NB4 (cell line): ENCODE results near the gene EDC3.

Experiments
- DNase-seq: peaks from one replicate; pipeline ENCODE4 v3.0.0; 2010; ENCODE audit warnings: low read depth
- H3K4me3 ChIP-seq: one replicate; pipeline ENCODE4 v1.5.1; 2011; ENCODE audit warnings: mild to moderate bottlenecking, low read depth, low read length, moderate library complexity
- MYC ChIP-seq: IDR thresholded peaks from 2 replicates; pipeline ENCODE4 v1.6.1; 2011; ENCODE audit warnings: low read depth, low read length
- POLR2A ChIP-seq: IDR thresholded peaks from 2 replicates; pipeline ENCODE4 v1.6.1; 2011; ENCODE audit warnings: mild to moderate bottlenecking; ENCODE audit not compliant: insufficient read length; ENCODE audit errors: extremely low read depth
- TF ChIP-seq, protein P1 (sequence below): IDR thresholded peaks from one replicate; pipeline ENCODE4 v1.5.1; 2012; ENCODE audit warnings: low read depth, low read length
- TF ChIP-seq, protein P2 (sequence below): IDR thresholded peaks from 2 replicates; pipeline ENCODE4 v1.6.1; 2011; ENCODE audit warnings: low read depth, low read length

The EDC3 gene

DNA sequence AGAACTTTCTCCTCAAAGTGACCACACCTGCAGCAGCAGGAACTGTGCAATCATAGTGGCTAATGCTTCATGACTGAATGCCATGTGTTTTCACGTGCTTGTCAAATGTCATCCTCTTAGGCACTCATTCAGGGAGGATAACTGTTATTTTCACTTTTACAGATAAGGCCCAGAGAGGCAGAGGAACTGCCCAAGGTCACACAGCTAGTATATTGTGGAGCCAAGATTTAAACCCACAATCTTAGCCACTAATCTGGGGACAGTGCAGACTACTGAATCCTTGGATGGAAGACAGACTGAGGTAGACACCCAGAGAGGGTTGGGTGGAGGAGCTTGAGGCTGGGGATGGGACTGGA, 90.1 kb downstream of the EDC3 start:
- TF ChIP-seq POLR2A (no peak), MYC (no peak)
- TF ChIP-seq, protein P1, sequence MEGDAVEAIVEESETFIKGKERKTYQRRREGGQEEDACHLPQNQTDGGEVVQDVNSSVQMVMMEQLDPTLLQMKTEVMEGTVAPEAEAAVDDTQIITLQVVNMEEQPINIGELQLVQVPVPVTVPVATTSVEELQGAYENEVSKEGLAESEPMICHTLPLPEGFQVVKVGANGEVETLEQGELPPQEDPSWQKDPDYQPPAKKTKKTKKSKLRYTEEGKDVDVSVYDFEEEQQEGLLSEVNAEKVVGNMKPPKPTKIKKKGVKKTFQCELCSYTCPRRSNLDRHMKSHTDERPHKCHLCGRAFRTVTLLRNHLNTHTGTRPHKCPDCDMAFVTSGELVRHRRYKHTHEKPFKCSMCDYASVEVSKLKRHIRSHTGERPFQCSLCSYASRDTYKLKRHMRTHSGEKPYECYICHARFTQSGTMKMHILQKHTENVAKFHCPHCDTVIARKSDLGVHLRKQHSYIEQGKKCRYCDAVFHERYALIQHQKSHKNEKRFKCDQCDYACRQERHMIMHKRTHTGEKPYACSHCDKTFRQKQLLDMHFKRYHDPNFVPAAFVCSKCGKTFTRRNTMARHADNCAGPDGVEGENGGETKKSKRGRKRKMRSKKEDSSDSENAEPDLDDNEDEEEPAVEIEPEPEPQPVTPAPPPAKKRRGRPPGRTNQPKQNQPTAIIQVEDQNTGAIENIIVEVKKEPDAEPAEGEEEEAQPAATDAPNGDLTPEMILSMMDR: no peak
- TF ChIP-seq, protein P2, sequence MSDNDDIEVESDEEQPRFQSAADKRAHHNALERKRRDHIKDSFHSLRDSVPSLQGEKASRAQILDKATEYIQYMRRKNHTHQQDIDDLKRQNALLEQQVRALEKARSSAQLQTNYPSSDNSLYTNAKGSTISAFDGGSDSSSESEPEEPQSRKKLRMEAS: no peak
- no peak overlapping the region for H3K4me3 ChIP-seq

DNA sequence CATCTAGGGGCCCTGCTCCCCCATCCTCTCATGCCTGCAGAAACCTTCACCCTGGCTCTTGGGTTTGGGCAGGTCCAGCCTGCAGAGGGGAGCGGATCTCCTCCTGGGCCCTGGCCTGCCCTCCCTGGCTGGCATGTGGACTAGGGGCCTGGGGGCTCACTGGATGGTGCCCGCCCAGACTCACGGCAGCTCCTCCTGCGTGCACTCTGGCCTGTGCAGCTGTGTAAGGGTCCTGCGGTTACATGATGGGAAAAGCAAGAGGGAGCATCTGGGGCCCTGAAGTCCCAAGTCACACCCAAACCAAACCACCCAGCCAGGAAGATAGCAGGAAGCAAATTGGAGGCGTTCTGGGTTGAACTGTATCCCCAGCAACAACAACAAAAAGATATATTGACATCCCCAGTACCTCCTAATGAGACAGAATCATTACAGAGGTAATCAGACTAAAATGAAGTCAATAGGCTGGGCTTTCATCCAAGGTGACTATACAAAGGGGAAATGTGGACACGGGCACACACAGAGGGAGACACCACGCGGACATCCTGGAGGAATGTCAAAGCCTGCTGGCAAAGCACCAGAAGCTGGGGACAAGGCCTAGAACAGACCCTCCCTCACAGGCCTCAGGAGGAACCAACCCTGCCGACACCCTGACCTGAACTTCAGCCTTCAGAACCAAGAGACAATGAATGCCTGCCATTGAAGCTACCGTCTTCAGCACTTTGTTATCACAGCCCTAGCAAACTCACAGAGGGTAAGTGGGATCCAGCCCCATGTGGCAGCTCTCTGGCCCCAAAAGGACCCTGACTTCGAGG, 90.6 kb downstream of the EDC3 start:
- no peak for DNase-seq
- TF ChIP-seq, protein P2: no peak
- TF ChIP-seq MYC: no peak
- no peak for TF ChIP-seq POLR2A
- TF ChIP-seq, protein P1: no peak
- no peak overlapping the region for H3K4me3 ChIP-seq

More for the DNA sequence above, 90.1 kb downstream of the EDC3 start:
- no peak for DNase-seq

DNA sequence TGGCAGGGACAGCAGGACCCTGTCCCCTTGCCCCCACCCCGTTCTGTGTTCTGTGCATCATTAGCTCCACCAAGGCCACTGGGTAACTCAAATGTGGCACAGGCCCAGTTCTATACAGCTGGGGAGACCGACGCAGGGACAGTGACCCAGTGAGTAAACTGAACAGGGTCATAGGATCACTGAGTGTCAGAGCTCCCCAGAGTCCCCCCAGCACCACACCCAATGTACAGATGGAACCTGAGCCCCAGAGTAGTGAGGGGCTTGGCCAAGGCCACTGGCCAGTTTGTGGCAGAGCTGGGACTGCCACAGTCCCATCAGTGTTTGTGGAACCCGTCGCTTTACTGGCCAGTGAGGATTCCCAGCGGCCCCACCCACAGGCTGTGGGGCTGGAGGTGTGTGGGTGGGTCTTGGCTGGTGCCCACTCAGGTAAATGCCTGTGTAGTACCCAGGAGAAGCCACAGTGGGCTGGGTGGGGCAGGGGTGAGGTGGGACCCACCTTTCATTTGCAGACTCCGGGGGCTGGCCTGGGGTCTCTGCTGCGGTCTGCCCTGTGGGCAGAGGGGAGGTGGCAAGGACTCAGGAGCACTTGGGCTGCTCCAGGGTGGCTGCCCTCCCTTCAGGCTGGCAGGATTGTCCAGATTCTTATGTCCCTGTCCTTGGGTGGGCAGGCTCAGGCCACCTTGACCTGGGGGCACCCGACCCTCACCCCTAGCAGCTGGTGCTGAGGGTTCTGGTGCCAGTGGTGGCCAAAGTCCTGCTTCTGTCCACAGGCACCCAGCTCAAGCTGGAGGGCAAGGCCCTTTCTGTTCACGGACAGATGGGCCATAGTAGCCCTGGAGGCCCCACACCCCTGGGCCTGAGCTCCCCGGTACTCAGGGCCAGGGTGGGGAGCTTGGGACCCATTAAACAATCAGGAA, 91.8 kb downstream of the EDC3 start:
- TF ChIP-seq, protein P1: no peak
- TF ChIP-seq, protein P2: no peak
- TF ChIP-seq POLR2A (no peak), MYC (no peak)

DNA sequence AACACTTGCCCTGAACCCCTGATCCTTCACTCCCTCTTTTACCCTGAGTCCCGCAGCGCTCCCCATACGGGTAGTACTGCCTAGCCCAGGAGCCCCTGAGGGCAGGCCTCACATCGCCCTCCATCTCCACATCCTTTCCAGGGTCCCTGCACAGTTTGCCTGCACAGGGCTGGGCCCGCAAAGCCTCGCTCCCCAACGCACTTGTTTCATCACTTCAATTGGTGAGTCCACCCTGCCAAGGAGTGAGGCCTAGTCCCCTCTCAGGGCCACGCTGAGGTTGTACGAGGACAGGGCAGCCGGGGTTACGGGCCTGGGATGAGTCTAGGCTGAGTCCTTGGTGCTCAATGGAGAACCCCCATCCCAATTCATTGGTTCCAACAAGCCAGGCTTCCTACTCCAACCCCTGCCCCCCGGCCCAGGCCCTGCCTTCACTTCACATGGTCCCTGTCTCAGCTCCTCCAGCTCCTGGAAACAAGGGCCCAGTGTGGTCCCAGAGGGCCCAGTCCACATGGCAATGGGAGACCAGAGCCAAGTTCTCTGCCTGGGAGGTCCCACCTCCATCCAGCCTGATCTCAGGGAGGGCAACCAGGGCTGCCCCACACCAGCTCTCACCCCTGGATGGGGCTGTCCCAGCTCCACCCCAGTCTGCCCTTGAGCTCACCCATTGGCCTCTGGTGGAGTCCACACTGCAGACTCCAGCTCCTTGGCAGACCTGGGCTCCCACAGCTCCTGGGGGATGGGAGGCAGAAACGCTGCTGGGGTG, 92.6 kb downstream of the EDC3 start:
- TF ChIP-seq MYC: no peak
- TF ChIP-seq, protein P1: no peak
- TF ChIP-seq POLR2A: no peak
- TF ChIP-seq, protein P2: no peak
- DNase-seq: no peak
- H3K4me3 ChIP-seq: no peak overlapping the region

More for the DNA sequence above, 91.8 kb downstream of the EDC3 start:
- no peak overlapping the region for H3K4me3 ChIP-seq
- no peak for DNase-seq

DNA sequence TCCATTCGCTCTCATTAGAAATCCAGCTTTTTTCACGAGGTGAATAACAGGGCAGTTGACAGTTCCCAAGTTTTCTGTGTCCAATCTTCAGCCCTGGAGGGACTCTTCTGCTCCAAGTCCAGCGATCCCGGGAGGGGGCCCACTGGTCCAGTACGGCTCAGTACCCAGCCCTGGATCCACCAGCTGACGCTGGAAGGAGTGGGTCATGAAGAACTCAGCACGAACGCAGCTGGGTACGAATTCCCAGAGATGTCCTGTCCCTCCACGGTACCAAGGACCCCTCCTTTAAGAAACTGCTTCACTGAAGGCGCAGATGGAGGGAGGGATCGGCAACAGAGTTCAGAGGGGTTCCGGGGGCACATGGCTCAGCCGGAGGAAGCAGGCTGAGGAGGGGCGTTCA, 96.7 kb downstream of the EDC3 start:
- H3K4me3 ChIP-seq: peak overlapping the region; percentile 76
- DNase-seq: no peak
- TF ChIP-seq, protein P1: no peak
